HG03558 (cell line): ENCODE measurements around the gene MAP4K3.

Experiments used
- ATAC-seq: cut with Tn5 transposase; IDR thresholded peaks from one replicate; pipeline ENCODE4 v1.9.1; 2021; ENCODE audit warnings: moderate number of reproducible peaks; ENCODE audit not compliant: unreplicated experiment; ENCODE audit errors: extremely low read depth

MAP4K3 gene

DNA sequence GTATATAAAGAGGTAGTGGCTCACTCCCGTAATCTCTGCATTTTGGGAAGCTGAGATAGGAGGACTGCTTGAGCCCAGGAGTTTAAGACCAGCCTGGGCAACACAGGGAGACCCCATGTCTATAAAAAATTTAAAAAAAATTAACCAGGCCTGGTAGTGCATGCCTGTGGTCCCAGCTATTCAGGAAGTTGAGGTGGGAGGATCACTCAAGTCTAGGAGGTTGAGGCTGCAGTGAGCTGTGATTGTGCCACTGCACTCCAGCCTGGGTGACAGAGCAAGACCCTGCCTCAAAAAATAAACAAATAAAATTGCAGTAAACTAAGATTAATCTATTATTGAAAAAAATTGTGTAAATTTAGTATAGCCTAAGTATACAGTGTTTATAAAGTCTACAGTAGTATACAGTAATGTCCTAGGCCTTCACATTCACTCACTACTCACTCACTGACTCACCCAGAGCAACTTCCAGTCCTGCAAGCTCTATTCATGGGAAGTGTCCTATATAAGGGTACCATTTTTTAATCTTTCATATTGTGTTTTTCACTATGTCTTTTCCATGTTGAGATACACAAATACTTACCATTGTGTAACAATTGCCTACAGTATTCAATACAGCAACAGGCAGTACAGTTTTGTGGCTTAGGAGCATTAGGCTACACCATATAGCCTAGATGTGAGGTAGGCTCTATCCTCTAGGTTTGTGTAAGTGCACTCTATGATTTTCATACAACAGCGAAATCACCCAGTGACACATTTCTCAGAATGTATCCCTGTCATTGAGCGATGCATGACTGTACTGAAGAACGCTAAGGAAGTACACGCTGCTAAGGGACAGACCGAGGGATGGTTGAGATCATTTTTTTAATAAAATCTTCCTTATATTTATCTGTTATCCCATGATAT is 10.4 kb upstream of the MAP4K3 start:
- no peak for ATAC-seq

DNA sequence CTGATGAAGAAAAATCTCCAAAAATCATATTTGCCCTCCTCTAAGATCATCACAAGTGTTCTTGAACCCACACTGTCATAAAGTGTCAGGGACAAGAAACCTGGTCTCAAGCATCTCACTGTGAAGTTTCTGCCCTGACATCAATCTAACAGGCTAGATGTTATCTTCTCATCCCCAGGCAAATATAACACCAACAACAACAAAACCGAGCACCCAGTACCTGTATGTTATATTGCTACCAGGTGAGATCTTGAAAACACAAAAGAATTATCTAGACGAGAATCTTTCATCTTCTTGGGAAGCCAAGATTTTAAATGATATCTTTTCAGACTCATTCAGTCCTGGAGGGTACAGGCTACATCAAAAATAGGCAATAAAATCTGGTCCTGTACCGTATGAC is 8.8 kb upstream of the MAP4K3 start:
- no peak for ATAC-seq

DNA sequence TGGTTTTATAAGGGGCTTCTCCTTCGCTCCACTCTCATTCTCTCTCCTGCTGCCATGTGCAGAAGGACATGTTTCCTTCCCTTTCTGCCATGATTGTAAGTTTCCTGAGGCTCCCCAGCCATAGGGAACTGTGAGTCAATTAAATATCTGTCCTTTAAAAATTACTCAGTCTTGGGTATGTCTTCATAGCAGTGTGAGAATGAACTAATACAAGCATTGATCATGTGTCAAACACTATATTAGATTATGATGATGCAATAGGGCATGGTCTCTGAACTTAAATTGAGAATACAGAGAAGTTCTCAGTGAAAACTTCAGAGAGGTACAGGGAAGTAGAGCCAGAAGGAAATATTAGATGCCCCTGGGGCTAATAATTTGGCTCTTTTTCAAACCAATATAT is 5.9 kb upstream of the MAP4K3 start:
- ATAC-seq = no peak

DNA sequence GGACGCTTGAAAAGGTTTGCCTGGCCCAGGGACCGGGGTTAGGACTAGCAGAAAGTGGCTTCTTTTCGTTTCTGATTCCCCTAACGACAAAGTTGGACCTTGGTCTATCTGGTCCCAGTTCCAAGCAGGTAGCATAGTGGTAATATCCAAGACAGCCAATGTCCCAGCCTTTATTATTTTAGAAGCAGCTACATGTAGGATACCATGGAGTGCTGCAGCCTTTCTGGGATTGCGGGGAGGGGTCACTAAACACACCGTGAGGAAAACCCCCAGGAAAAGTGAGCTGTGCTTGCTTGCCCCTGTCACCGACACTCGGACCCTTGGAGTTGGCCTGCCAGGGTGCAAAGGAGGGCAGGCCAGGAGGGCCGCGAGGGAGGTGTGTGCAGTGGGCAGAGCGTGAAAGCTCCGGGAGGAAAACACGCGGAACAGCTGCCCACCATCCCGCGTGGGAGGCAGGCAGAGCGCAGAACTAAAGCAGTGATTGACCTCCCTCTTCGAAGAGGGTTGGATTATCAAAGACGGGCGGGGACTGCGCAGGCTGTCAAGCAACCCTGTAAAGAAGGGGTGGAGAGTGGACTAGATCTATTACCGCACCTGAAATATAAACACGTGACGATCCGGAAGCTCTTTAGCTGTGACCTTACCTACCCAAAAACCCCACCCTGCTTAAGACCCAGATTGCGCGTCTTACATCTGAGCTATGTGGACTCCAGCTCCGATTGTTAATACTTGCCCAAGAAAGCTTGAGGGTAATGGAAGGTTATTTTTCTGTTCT is 624 bp upstream of the MAP4K3 start:
- no peak for ATAC-seq

DNA sequence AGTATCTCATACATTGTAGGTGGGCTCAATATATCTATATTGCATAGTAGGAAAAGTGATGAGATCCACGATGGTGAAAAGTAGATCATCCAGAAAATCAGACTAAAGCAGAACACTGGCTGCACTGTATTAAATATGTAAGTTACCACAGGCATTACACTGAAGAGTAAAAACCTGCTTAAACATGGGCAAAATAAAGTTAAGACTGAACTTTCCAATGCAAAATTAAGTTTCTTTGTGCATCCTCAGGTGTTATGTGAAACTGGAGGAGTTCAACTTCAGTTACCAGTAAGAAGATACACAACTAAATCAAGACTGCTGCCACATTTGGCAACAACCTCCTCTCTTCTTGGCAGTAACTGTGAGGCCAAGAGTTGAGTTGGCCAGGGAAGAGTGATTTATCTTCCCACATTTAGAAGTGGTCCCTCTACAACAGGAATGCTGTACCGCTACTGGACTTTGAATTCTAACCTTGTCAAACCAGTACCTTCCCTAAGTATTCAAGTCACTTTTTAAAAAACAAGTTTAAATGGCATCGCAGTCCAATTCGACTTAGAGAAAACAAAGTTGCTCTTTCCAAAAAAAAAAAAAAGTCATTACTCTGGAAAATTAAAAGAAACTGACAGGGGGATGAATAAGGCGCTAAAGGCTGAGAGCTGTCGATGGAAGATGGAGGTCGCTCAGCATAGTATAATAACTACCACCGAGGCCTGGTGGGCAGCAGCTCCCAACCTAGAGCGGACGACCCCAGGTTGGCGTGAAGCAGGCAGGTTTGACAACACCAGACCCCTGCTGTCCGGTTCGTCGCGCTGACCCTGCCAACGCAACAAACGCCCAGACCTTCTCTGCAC is 1.1 kb downstream of the MAP4K3 start:
- no peak for ATAC-seq

DNA sequence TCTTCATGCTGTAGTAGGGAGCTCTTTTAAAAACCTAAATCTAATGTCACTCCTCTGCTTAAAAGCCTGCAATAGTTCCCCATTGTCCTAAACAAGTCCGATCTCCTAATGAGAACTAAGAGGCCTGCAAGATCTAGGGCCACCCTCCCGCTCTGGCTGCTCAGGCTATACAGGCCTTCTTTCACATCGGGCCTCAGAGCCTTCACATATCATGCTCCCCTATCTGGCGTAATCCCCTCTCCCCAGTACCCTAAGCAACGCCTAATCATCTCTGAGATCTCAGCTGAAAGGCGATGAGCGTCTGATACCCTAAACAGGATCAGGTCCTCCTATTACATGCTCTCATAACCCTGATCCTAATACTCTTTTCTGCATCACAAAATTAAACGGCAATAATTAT is 1.9 kb downstream of the MAP4K3 start:
- no peak for ATAC-seq

DNA sequence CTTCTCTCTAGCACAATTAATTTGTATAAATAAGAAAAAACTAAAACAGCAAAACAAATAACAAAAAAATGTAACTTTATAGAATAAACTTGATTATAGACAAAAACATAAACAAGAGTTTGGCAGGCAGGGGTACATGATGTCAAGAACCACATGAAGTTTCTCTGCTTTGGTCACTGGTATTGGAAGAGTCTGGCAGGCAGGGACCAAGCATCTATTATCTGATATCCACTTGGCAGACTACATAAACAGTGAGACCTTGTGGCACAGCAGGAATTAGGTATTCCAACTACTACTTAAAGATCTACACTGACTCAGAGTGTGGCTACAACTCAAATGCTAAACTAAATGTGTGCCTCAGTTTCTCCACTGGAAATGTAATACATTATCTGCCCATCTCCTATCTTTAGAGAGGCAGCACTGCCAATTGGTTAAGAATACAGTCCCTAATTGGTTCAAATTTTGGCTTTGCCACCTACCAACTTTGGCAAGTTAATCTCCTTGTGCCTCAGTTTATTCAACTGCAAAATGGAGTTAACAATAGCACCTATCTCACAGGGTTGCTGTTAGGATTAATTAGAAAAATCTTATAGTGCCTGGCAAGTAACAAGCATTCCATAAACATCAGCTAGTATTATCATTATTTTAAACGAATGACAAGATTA is 2.7 kb downstream of the MAP4K3 start:
- no peak for ATAC-seq

DNA sequence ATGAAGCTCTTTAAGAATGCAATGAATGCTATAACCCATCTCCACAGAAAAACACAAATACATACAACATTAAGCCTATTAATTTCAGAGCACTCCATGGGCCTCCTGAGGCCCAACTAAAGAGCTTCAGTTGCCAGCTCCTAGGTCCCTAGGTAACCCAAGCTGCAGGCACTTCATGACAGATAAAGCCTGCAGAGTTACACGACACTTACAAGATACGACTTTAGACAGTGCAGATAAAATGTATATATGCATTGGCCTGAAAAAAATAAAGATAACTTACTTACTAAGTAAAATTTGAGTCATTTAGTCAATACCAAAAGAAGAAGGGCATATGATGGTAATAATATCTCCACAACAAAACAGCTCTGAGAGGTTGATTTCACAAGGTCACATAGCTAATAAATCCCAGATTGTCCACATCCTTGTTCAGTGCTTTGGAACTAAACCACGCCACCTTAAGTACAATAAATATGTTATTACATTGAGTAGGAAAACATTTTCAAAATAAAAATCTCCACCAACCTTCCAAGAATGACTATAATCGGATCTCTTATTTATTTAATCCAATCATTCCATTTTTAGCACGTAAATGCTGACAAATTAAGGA is 3.4 kb downstream of the MAP4K3 start:
- ATAC-seq = no peak

DNA sequence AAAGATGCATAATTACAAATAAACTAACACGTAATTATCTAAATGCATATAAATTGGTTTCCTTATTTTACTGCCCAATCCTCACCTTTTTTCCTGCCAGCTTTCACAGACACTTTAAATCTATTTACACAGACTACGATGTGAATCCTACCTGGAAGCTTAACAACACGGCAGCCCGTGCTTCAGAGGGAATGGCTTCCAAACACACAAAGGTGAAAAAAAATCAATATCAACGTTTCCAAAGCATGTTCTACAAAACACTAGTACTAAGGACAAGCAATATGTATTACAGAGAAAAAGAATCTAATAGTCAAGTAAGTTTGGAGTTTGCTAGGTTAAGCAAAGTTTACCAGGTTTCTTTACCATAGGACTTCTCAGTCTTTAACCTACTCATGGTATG is 4.4 kb downstream of the MAP4K3 start:
- ATAC-seq = no peak

DNA sequence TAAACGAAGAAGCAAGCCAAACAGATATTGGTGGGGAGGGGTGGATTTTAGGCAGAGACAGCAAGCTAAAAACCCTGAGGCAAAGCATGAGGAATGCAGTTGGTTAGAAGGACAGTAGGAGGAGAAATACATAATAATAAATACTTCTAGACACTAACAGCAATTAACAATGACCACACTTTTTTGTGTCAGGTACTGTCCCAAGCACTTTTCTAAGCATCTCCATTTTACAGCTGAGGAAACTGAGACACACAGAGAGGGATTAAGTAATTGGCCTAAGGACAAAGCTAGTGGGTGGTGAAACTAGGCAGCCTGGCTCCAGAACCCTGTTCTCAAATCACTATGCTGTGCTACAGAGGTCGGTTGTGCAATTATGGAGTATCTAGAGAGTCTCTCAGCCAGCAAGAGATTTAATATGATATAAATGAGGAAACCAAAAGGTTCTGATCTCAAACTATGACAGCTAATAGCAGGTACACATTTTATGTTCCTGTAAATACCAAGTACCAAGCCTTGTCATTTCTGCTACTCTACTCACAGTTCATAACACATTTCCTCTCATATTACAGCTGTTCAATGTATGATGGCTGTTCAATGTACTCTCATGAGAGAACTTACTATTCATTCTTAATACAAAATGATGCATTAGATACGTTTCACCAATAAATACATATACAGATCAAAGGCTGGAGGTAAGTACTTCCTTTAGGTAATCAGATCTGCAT is 5.3 kb downstream of the MAP4K3 start:
- ATAC-seq = no peak

DNA sequence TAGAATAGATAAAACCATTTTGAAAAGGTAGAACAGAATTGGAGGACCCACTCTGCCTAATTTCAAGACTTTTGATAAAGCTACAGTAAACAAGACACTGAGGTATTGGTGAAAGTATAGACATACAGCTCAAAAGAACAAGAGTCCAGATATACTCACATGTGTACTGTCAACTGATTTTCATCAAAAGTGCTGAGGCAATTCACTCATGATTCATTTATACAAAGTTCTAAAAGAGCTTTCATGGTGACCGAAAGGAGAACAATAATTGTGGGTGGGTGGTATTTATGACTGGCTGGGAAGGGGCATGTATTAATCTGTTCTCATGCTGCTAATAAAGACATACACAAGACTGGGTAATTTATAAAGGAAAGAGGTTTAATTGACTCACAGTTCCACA is 7.3 kb downstream of the MAP4K3 start:
- no peak for ATAC-seq

DNA sequence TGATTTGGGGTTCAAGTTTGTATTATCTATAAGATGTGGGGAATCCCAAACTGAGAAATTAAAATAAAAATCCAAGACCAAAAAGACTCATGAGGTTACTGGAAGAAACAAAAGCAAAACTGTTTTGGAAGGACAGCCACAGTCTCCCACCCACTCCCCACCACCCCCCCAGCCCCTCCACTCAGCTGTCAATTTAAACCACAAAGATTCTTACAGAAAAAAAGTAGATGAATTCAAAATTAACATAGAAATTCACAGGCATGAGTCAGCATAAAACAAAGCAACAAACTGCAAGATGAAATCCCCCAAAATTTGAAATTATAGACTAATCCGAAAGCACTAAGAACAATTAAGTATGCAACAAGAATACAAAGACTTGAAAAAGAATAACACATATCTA is 12.1 kb downstream of the MAP4K3 start:
- no peak for ATAC-seq

DNA sequence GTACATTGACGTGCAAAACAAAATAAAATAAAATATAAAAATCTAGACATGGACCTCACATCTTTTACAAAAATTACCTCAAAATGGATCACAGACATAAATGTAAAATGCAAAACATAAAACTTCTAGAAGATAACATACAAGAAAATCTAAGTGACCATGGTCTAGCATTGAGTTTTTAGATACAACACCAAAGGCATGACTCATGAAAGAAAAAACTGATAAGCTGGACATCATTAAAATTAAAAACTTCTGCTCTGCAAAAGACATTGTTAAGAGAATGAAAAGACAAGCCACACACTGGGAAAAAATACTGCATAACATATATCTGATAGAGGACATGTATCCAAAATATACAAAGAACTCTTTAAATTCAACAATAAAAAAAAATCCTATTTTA is 14.4 kb downstream of the MAP4K3 start:
- no peak for ATAC-seq

DNA sequence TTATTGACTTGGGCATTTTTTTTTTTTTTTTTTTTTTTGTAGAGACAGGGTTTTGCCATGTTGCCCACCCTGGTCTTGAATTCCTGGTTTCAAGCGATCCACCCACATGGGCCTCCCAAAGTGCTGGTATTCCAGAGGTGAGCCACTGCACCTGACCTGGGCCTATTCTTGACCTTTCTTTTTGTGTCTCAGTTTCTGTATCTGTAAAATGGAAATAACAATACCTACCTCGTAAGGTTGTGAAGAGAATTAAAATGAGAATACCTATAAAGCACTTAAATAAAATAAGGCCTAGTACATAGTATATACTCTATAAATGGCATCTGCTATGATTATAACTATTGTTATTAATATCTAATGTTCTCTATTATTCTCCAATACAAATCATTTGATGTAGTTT is 15.7 kb downstream of the MAP4K3 start:
- ATAC-seq = no peak

DNA sequence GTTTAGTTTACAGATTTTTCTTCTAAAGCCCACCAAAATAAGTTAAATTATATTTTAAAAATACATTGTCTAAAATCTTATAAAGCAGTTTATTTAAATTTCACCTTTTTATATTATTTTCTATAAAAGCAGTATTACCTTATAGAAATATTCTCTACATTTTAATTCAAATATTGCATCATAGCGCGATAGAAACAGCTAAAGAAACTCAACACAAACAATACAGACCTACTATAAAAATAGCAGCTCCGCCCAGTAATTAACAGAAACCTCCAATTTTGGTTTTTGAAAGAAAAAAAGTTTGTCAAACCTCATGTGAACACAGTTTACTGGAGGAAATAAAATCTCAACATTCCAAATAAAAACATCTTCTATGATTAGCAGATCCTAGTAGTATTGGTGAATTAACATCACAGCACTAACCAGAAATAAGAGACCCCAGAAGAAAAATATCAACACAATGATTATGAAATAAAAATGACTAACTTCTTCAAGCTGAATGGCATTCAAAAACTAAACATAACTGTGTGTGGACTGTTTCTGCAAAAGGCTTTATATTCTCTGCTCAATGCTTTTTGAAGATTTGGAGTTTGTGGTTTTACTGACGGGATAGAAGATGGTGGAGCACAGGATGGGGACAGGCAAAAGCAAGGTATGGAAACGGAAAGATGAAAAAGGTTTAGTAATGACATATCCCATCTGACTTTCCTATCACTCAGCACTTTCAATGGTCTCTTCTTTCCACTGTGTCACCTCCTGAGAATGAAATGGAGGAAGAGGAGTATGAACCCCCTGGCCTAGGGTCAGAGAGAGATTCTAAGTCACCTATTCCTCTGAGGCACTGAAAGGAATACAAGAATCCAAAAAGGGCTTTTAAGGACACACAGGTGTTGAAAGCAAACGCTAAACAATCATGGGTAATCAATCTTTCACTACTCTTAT is 17.5 kb downstream of the MAP4K3 start:
- ATAC-seq = no peak

DNA sequence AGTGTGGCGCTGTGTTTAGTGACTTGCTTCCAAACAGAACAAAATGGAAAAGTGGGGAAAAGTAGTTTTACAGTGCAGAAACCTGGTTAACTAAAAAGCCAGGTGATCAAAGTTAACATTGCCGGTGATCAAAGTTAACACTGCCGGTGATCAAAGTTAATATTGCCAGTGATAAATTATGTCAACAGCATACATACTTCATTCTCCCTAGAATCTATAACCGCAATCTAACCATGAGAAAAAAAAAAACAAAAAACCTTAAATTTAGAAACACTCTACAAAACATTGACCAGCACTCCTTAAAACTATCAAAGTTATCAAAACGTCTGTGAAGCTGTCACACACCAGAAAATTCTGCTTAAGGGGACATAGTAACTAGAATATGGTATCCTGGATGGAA is 18.6 kb downstream of the MAP4K3 start:
- ATAC-seq = no peak

DNA sequence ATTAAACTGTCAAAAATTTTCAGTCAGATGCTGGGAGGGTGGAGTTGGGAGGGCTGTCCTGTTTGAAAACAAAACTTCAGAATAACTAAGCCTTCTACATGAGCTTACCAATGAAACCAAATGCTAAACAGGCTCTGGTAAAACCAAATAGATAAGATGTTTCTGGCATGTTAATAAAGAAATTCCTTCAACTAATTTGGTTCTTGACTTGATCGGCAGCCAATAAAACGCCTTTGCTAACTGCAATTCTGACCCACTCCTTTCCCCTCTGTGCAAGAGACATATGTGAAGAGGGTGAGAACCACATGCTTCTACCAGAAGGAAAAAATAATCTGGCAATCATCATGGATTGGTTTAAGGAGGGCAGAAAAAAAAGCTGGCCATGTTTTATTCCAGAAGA is 20.9 kb downstream of the MAP4K3 start:
- no peak for ATAC-seq

DNA sequence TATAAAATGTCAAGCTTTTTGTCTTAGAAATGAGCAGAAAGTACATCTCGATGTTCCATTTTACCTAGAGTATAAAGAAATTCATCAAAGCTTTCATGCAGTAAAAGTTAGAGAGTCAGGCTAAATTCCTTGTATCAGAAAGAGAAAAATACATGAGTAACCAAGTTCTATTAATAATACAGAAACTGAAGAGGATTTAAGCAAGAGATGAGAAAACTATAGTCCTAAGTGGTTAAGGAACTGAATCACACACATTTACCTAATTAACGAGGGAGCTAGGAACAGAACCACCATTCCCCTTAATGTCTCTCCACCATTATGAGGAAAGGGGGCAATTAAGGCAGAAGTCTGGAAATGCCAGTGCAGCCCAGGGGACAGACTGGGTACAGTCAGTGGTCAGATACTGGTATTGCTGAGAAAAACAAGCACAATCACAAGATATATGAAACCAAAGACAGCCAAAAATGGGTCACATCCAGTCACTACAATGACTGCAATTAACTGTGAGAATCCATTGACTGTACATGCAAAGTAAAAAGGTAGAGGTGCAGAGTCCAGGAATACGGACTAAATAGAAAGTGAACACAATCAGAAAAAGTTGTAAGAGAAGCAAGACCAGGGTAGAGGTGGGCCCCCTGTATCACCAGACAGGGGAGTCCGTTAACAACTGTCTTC is 23.9 kb downstream of the MAP4K3 start:
- no peak for ATAC-seq
